ENCODE results near the gene LRRTM2. TPM values are rescaled to one million over a fixed set of nuclear protein-coding genes. Genes with fewer than 3 reads are reported as not detected.

The LRRTM2 gene
- total RNA-seq, 1 donor from 2014 or later: 0.54 TPM

DNA sequence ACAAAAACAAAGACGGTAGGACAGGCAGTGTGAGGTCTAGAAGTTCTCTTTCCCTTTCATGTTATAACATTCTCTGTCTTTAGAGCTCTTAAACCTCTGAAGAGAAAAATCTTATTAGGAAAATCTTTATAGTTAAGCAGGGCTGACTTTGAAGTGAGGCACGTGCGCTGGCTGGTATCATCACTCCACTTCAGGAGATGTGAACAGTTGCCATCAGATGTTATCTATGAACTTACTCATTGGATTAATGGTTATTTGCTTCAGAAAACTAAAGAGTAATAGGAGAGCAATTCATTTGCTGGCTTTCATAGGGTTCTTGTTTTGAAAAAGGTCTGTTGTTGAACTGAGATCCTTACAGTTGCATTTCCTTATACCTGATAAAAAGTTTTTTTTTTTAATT is 25.7 kb downstream of the LRRTM2 start:
- no peak overlapping the region for H3K27ac Mint-ChIP-seq (ENCODE audit: unreplicated experiment)
- H3K4me1 ChIP-seq (ENCODE audit: insufficient read depth, low read length): peaks cover 16% of the 10 kb centered on the region
- no peak overlapping the region for H3K9ac ChIP-seq (ENCODE audit: low read length)
- H3K9me3 Mint-ChIP-seq (ENCODE audit: unreplicated experiment): no peaks in the 10 kb centered on the region
- peaks cover 35% of the 10 kb centered on the region for H3K4me1 Mint-ChIP-seq (ENCODE audit: low read depth, unreplicated experiment)
- H3K9me3 ChIP-seq (ENCODE audit: insufficient read depth, low read depth, low read length): no peaks in the 10 kb centered on the region
- H3K27me3 ChIP-seq (ENCODE audit: insufficient read depth, low read length): no peaks in the 10 kb centered on the region
- TF ChIP-seq, protein P1, sequence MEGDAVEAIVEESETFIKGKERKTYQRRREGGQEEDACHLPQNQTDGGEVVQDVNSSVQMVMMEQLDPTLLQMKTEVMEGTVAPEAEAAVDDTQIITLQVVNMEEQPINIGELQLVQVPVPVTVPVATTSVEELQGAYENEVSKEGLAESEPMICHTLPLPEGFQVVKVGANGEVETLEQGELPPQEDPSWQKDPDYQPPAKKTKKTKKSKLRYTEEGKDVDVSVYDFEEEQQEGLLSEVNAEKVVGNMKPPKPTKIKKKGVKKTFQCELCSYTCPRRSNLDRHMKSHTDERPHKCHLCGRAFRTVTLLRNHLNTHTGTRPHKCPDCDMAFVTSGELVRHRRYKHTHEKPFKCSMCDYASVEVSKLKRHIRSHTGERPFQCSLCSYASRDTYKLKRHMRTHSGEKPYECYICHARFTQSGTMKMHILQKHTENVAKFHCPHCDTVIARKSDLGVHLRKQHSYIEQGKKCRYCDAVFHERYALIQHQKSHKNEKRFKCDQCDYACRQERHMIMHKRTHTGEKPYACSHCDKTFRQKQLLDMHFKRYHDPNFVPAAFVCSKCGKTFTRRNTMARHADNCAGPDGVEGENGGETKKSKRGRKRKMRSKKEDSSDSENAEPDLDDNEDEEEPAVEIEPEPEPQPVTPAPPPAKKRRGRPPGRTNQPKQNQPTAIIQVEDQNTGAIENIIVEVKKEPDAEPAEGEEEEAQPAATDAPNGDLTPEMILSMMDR (IDR thresholded peaks at IDR 0.05; ENCODE audit: insufficient read depth, low read depth, low read length): no peak
- no peak for TF ChIP-seq EZH2 (IDR thresholded peaks at IDR 0.05; ENCODE audit: insufficient read depth, low read length)
- peaks cover 2% of the 10 kb centered on the region for H3K36me3 ChIP-seq (ENCODE audit: insufficient read depth, low read length)
- no peak overlapping the region for H3K4me3 Mint-ChIP-seq (ENCODE audit: unreplicated experiment)
- H3K27ac ChIP-seq (ENCODE audit: low read depth, low read length): no peak overlapping the region
- no peaks in the 10 kb centered on the region for H3K27me3 Mint-ChIP-seq (ENCODE audit: low read depth, unreplicated experiment)
- peaks cover 2% of the 10 kb centered on the region for H3K36me3 Mint-ChIP-seq (ENCODE audit: low read depth, unreplicated experiment)
- H4K20me1 ChIP-seq (ENCODE audit: insufficient read depth, low read length): peaks cover 74% of the 10 kb centered on the region
- H3K4me2 ChIP-seq (ENCODE audit: low read length): no peak overlapping the region
- FAIRE-seq (no peak), DNase-seq (ENCODE audit: low read depth) (peak; percentile 51)
- no peak overlapping the region for H2AFZ ChIP-seq (ENCODE audit: low read depth, low read length)
- H3K4me3 ChIP-seq (ENCODE audit: insufficient read depth, low read depth, low read length): no peak overlapping the region
- H3K79me2 ChIP-seq (ENCODE audit: insufficient read depth, low read length): peaks cover 90% of the 10 kb centered on the region

DNA sequence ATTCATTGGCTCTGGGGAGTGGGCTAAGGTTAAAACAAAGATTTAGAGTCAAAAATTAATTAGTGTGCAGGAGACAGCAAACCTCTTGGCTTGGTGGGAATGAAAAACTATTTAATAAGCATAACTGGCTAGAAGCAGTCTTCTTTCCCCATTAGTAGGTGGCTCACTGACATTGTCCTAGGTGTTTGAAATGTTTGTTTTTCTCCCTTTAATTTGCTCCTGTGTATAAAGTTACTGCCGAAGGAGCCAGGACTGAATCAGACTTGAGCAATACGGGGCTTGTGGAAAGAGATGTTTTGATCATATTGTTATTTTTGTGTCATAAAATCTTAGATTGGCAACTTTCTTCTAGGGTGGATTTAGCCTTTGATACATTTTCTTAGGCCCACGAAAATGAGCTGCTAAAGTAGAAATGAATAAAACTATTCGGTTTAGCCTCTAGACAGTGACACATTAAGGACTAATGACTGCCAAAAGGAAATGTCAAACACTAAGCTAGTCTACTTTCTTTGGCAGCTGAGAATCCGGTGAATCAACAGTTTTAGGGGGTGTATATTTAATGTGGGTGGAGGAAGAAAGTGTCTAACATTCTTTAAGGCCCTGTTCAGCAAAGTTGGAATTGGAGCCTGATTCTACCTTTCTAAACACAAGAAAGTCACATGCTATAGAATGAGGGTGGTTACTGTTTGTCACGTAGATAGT is 30.2 kb downstream of the LRRTM2 start:
- DNase-seq (ENCODE audit: low read depth): peak; percentile 94
- H3K79me2 ChIP-seq (ENCODE audit: insufficient read depth, low read length): peaks cover 94% of the 10 kb centered on the region
- H3K4me2 ChIP-seq (ENCODE audit: low read length): peak overlapping the region; percentile 65

More for the DNA sequence above, 30.2 kb downstream of the LRRTM2 start:
- Mint-ChIP-seq H3K27ac (ENCODE audit: unreplicated experiment) (peak overlapping the region; percentile 81), H3K36me3 (ENCODE audit: low read depth, unreplicated experiment) (peaks cover 2% of the 10 kb centered on the region), H3K9me3 (ENCODE audit: unreplicated experiment) (no peaks in the 10 kb centered on the region), H3K4me3 (ENCODE audit: unreplicated experiment) (peak overlapping the region; percentile 40), H3K4me1 (ENCODE audit: low read depth, unreplicated experiment) (peaks cover 41% of the 10 kb centered on the region), H3K27me3 (ENCODE audit: low read depth, unreplicated experiment) (no peaks in the 10 kb centered on the region)
- peaks cover 29% of the 10 kb centered on the region for H3K4me1 ChIP-seq (ENCODE audit: insufficient read depth, low read length)
- peak overlapping the region; percentile 50 for H3K9ac ChIP-seq (ENCODE audit: low read length)
- H2AFZ ChIP-seq (ENCODE audit: low read depth, low read length): no peak overlapping the region
- H3K9me3 ChIP-seq (ENCODE audit: insufficient read depth, low read depth, low read length): no peaks in the 10 kb centered on the region
- no peak for TF ChIP-seq EZH2 (IDR thresholded peaks at IDR 0.05; ENCODE audit: insufficient read depth, low read length)
- TF ChIP-seq, protein P1 (IDR thresholded peaks at IDR 0.05; ENCODE audit: insufficient read depth, low read depth, low read length): no peak
- FAIRE-seq: peak; percentile 97
- H4K20me1 ChIP-seq (ENCODE audit: insufficient read depth, low read length): peaks cover 71% of the 10 kb centered on the region
- peaks cover 2% of the 10 kb centered on the region for H3K36me3 ChIP-seq (ENCODE audit: insufficient read depth, low read length)
- peak overlapping the region; percentile 59 for H3K27ac ChIP-seq (ENCODE audit: low read depth, low read length)
- no peak overlapping the region for H3K4me3 ChIP-seq (ENCODE audit: insufficient read depth, low read depth, low read length)
- H3K27me3 ChIP-seq (ENCODE audit: insufficient read depth, low read length): no peaks in the 10 kb centered on the region
